Vagina (tissue), 2 donors: ENCODE measurements around the gene KRT16.
"Not testable (repeated sequence)": the region's sequence is repeated elsewhere in the genome, so short reads cannot be mapped to it uniquely, and the experiment has no call there.

Experiments used
- POLR2A ChIP-seq, 2 donors: fragments of 450-650 bp; IDR thresholded peaks; one replicate each; pipeline ENCODE4 v1.6.1; 2017; ENCODE audit warnings: antibody characterized with exemption in 2 of 2, mild to moderate bottlenecking in 2 of 2, moderate library complexity in 2 of 2
- POLR2AphosphoS5 ChIP-seq, 2 donors: sonication (generic); formaldehyde crosslinking; IDR thresholded peaks; one replicate each; pipeline ENCODE4 v1.9.0; 2017; ENCODE audit warnings: antibody characterized with exemption in 2 of 2, mild to moderate bottlenecking in 2 of 2, low read depth in 1 of 2; ENCODE audit not compliant: insufficient read depth in 1 of 2
- TF ChIP-seq, protein P1 (sequence below), 3 experiments: fragments of 450-650 bp in 2 of 3; fragments of 200-600 bp in 1 of 3; sonication (generic) in 1 of 3; IDR thresholded peaks; one replicate each; pipeline ENCODE4 v1.5.1; 2017 to 2019; ENCODE audit warnings: antibody characterized with exemption in 3 of 3, mild to moderate bottlenecking in 2 of 3, moderate library complexity in 2 of 3

DNA sequence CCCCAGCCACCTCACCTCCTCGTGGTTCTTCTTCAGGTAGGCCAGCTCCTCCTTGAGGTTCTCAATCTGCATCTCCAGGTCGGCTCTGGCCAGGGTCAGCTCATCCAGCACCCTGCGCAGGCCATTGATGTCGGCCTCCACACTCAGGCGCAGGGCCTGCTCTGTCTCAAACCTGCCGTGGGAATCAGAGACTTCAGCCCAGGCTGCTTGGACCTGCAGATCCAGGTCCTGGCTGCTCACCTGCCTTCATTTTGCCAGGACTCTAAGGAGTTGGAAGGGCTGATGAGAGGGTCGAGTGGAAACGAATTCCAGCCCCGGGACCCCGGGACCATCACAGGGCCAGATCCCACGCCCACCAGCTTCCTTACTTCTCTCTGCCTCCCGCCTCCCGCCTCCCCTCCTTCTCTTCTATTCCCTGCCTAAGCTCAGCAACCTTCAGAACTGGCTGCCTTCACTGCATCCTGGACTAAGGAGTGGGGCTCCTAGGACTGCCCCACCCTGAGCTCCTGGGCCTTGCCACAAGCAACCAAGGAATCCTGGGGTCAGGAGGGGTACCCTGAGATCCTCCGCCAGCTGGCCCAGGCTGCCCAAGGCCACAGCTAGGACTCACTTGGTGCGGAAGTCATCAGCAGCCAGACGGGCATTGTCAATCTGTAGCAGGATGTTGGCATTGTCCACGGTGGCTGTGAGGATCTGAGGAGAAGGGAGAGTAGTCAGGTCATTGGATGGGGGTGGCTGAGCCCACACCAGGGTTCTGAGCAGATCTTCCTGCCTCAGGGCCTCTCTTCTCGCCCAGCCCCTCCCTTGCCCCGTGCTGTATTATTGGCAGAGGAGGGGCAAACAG lies 10.0 kb upstream of the KRT16 start:
- TF ChIP-seq, protein P1, sequence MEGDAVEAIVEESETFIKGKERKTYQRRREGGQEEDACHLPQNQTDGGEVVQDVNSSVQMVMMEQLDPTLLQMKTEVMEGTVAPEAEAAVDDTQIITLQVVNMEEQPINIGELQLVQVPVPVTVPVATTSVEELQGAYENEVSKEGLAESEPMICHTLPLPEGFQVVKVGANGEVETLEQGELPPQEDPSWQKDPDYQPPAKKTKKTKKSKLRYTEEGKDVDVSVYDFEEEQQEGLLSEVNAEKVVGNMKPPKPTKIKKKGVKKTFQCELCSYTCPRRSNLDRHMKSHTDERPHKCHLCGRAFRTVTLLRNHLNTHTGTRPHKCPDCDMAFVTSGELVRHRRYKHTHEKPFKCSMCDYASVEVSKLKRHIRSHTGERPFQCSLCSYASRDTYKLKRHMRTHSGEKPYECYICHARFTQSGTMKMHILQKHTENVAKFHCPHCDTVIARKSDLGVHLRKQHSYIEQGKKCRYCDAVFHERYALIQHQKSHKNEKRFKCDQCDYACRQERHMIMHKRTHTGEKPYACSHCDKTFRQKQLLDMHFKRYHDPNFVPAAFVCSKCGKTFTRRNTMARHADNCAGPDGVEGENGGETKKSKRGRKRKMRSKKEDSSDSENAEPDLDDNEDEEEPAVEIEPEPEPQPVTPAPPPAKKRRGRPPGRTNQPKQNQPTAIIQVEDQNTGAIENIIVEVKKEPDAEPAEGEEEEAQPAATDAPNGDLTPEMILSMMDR (IDR thresholded peaks at IDR 0.05), result not testable (repeated sequence)
- TF ChIP-seq POLR2AphosphoS5 (IDR thresholded peaks at IDR 0.05; ENCODE audit: insufficient read depth in 1 of 2, low read depth in 1 of 2); POLR2A (IDR thresholded peaks at IDR 0.05): not testable (repeated sequence)
